Type B pancreatic cell (in vitro differentiated cells): ENCODE measurements around the gene MN1. TPM values are rescaled to one million over a fixed set of nuclear protein-coding genes. Genes with fewer than 3 reads are reported as not detected.

Experiments used
- DNase-seq: peaks from one replicate; pipeline ENCODE4 v3.0.0; 2021; ENCODE audit warnings: mixed read lengths; ENCODE audit not compliant: unreplicated experiment; ENCODE audit errors: extremely low spot score
- H3K27ac Mint-ChIP-seq: 2 replicates; pipeline ENCODE4 v1.8.0; 2021; ENCODE audit warnings: mild to moderate bottlenecking, mixed read lengths
- H3K27me3 Mint-ChIP-seq: 2 replicates; pipeline ENCODE4 v1.8.0; 2021; ENCODE audit warnings: mixed read lengths
- H3K36me3 Mint-ChIP-seq: 2 replicates; pipeline ENCODE4 v1.8.0; 2021; ENCODE audit warnings: mixed read lengths
- H3K4me1 Mint-ChIP-seq: one replicate; pipeline ENCODE4 v1.8.0; 2021; ENCODE audit warnings: mixed read lengths; ENCODE audit not compliant: unreplicated experiment
- H3K4me3 Mint-ChIP-seq: 2 replicates; pipeline ENCODE4 v1.8.0; 2021; ENCODE audit warnings: mild to moderate bottlenecking, mixed read lengths
- H3K9me3 Mint-ChIP-seq: 2 replicates; pipeline ENCODE4 v1.8.0; 2021; ENCODE audit warnings: mixed read lengths
- total RNA-seq: library from RNA; stranded (reverse); gene quantifications from 2 replicates; pipeline ENCODE4 v1.2.1, GENCODE V29; 2021; ENCODE audit warnings: low replicate concordance
- TF ChIP-seq, protein P1 (sequence below): fragments of 200-600 bp; sonication (generic); conservative IDR thresholded peaks from 2 replicates; pipeline ENCODE4 v1.5.0; 2021; ENCODE audit warnings: antibody characterized with exemption, mild to moderate bottlenecking

MN1 gene
- total RNA-seq, 1 donor from 2014 or later, result 17.0 TPM

DNA sequence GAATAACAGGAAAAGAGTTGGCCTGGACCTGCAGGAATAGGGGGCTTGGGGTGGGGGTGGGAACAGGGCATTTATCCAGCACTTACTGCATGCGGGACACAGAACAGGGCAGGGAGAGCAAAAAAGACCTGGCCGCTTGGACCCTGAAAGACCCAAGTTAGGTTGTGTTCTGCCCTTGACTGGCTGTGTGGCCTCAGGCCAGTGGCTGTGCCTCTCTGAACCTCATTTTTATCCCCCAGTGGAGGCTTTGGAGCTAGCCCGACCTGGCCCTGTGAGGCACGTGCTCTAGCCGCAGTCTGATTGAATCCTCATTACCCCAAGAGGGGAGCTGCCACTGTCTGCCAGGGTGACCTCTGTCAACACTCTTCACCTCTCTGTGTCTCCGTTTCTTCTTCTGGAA lies 68.7 kb downstream of the MN1 start:
- H3K4me3 Mint-ChIP-seq, result no peak overlapping the region
- peaks cover 15% of the 10 kb centered on the region for H3K4me1 Mint-ChIP-seq
- peaks cover 10% of the 10 kb centered on the region for H3K27me3 Mint-ChIP-seq
- TF ChIP-seq, protein P1, sequence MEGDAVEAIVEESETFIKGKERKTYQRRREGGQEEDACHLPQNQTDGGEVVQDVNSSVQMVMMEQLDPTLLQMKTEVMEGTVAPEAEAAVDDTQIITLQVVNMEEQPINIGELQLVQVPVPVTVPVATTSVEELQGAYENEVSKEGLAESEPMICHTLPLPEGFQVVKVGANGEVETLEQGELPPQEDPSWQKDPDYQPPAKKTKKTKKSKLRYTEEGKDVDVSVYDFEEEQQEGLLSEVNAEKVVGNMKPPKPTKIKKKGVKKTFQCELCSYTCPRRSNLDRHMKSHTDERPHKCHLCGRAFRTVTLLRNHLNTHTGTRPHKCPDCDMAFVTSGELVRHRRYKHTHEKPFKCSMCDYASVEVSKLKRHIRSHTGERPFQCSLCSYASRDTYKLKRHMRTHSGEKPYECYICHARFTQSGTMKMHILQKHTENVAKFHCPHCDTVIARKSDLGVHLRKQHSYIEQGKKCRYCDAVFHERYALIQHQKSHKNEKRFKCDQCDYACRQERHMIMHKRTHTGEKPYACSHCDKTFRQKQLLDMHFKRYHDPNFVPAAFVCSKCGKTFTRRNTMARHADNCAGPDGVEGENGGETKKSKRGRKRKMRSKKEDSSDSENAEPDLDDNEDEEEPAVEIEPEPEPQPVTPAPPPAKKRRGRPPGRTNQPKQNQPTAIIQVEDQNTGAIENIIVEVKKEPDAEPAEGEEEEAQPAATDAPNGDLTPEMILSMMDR, result no peak
- peaks cover 9% of the 10 kb centered on the region for H3K9me3 Mint-ChIP-seq
- DNase-seq, result no peak
- H3K27ac Mint-ChIP-seq, result no peak overlapping the region
- no peaks in the 10 kb centered on the region for H3K36me3 Mint-ChIP-seq

DNA sequence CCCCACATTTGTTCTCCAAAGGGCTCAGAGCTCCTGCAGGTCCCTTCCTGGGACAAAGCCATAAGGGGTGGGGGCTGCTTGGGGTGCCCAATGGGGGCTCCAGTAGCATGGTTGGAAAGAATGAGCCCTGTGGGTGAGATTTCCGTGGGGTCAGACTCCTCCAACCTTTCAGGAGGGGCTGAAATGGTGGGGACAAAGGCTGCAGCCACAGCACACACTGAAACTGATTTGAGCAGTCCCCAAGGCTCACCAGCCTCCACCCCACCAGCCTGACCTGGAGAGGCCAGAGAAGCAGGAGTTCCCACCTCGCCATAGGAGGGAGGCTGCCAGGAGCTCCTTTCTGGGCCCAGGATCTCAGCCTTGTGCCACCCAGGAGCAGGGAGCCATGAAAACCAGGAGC lies 69.2 kb downstream of the MN1 start:
- no peak for DNase-seq
- TF ChIP-seq, protein P1, result no peak

DNA sequence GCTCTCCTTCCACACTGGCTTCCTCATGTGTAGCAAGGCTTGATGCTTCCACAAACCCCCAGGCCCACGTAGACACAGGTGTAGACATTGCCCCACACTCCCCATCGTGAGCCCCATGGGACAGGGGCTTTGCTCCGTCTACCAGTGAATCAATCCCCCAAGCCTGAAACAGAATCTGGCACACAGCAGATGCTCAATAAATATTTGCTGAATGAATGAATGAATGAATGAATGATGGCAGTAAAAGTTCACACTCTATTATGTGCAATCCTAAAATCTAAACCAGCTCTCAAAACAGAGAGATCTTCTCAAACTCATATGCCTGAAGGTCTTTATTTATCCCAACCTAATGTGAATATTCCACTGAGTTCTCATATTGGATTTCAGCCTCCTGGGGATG lies 69.9 kb downstream of the MN1 start:
- H3K4me1 Mint-ChIP-seq, result peaks cover 26% of the 10 kb centered on the region
- no peak overlapping the region for H3K27ac Mint-ChIP-seq

More for the DNA sequence above, 69.2 kb downstream of the MN1 start:
- Mint-ChIP-seq H3K4me3 (no peak overlapping the region), H3K4me1 (peaks cover 19% of the 10 kb centered on the region), H3K9me3 (peaks cover 5% of the 10 kb centered on the region), H3K36me3 (no peaks in the 10 kb centered on the region), H3K27ac (no peak overlapping the region), H3K27me3 (peaks cover 12% of the 10 kb centered on the region)

DNA sequence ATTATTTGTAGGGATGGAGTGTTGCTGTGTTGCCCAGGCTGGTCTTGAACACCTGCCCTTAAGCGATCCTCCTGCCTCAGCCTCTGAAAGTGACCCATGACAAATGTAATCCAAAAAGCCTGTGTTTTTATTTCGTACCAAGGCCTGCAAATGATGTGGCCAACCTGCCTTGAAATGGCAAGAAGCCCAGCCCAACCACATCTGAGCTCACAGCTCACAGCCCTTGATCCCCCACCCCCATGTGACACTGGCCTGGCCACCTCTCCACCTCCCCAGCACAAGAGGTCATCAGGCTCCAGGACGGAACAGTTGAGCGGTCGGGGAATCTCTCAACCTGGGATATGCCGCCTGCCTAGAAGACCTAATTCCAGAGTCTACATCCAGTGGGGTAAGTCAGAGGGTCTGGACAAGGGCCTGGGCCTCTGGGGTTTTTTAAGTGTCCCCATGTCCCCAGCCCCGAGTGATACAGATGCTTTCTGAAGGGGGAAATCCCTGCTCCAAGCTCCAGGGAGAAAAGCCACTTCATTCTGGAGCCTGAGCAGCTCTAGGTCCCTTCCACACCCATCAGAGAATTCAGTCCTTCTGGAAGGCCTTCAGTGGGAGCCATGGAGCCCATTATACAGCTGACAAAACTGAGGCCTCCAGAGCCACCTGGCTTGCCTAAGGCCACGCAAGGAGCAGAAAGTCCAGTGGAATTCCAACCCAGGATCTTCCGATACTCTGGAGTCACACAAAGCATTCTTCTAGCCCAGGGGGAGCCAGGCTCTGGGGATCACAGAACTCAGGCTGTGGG lies 70.7 kb downstream of the MN1 start:
- Mint-ChIP-seq H3K27me3 (peaks cover 14% of the 10 kb centered on the region), H3K9me3 (peaks cover under 1% of the 10 kb centered on the region), H3K36me3 (no peaks in the 10 kb centered on the region), H3K4me1 (peaks cover 29% of the 10 kb centered on the region), H3K4me3 (no peak overlapping the region), H3K27ac (no peak overlapping the region)
- TF ChIP-seq, protein P1, result no peak
- DNase-seq, result no peak

More for the DNA sequence above, 69.9 kb downstream of the MN1 start:
- Mint-ChIP-seq H3K27me3 (peaks cover 14% of the 10 kb centered on the region), H3K4me3 (no peak overlapping the region), H3K9me3 (peaks cover under 1% of the 10 kb centered on the region), H3K36me3 (no peaks in the 10 kb centered on the region)
- TF ChIP-seq, protein P1, result no peak
- no peak for DNase-seq

DNA sequence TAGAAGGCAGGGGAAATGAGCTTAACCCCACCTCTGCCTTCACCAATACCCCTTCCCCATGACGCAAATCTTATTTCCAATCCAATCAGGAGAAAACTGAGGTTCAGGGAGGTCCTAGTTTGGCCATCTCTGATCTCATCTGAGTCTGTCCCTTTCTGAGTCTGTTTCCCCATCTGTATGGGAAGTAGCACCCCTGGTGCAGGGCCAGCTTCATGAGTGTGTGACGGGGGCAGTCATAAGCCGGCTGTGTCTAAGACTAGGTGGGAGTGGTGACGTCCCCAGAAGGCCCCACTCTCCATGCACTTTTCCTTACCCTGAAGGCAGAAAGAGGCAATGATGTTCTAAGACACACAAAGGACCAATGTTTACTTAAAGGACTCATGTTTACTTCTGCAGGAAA lies 72.3 kb downstream of the MN1 start:
- H3K27ac Mint-ChIP-seq, result no peak overlapping the region
- TF ChIP-seq, protein P1, result no peak
- peaks cover 29% of the 10 kb centered on the region for H3K4me1 Mint-ChIP-seq
- peaks cover 6% of the 10 kb centered on the region for H3K9me3 Mint-ChIP-seq
- H3K27me3 Mint-ChIP-seq, result peaks cover 11% of the 10 kb centered on the region
- DNase-seq, result no peak
- H3K4me3 Mint-ChIP-seq, result no peak overlapping the region
- H3K36me3 Mint-ChIP-seq, result no peaks in the 10 kb centered on the region
